NCI-H526 treated with DMSO at 0.1 percent for 48 hours (cell line): ENCODE data around the gene QRFP.

Source experiments
- DNase-seq: peaks from one replicate; lab custom pipeline; 2025; lab: John Stamatoyannopoulos, UW

QRFP gene

GRCh38 chr9:130904070-130905044 lies 7.7 kb upstream of the QRFP start:
- no peak for DNase-seq

- DNase-seq = no peak
Measured at GRCh38 chr9:130903194-130904069, 6.8 kb upstream of the QRFP start.

GRCh38 chr9:130902204-130903185 lies 5.9 kb upstream of the QRFP start:
- DNase-seq = no peak

GRCh38 chr9:130901498-130902203 lies 5.0 kb upstream of the QRFP start:
- DNase-seq = no peak

GRCh38 chr9:130900701-130901497 lies 4.3 kb upstream of the QRFP start:
- no peak for DNase-seq

- DNase-seq = no peak
Measured at GRCh38 chr9:130899051-130899748, 2.6 kb upstream of the QRFP start.

- DNase-seq = no peak
Measured at GRCh38 chr9:130898552-130898852, 1.9 kb upstream of the QRFP start.

- no peak for DNase-seq
Measured at GRCh38 chr9:130897848-130898551, 1.4 kb upstream of the QRFP start.

- DNase-seq = no peak
Measured at GRCh38 chr9:130897105-130897751, 616 bp upstream of the QRFP start.

GRCh38 chr9:130895481-130896232 lies 955 bp downstream of the QRFP start:
- no peak for DNase-seq

- DNase-seq = no peak
Measured at GRCh38 chr9:130895038-130895437, 1.6 kb downstream of the QRFP start.

- DNase-seq = no peak
Measured at GRCh38 chr9:130894546-130894945, 2.1 kb downstream of the QRFP start.

GRCh38 chr9:130893341-130894101 lies 3.1 kb downstream of the QRFP start:
- no peak for DNase-seq

- DNase-seq = no peak
Measured at GRCh38 chr9:130892477-130893304, 3.9 kb downstream of the QRFP start.

- DNase-seq = no peak
Measured at GRCh38 chr9:130891688-130892476, 4.7 kb downstream of the QRFP start.
